IPS-18a (cell line): ENCODE measurements around the gene OXCT2.
"Not testable (repeated sequence)": the region's sequence is repeated elsewhere in the genome, so short reads cannot be mapped to it uniquely, and the experiment has no call there.

Experiments used
- H3K27ac ChIP-seq: one replicate; pipeline ENCODE4 v1.5.1; 2013; ENCODE audit warnings: low read length
- H3K27me3 ChIP-seq: one replicate; pipeline ENCODE4 v1.6.1; 2013; ENCODE audit warnings: mild to moderate bottlenecking, low read length; ENCODE audit not compliant: control insufficient read depth, insufficient read depth
- H3K36me3 ChIP-seq: one replicate; pipeline ENCODE4 v1.6.1; 2013; ENCODE audit warnings: low read depth, low read length; ENCODE audit not compliant: control insufficient read depth
- H3K4me1 ChIP-seq: one replicate; pipeline ENCODE4 v1.6.1; 2013; ENCODE audit warnings: low read depth, low read length; ENCODE audit not compliant: control insufficient read depth
- H3K4me3 ChIP-seq: one replicate; pipeline ENCODE4 v1.5.1; 2013; ENCODE audit warnings: low read length
- H3K9ac ChIP-seq: one replicate; pipeline ENCODE4 v1.6.1; 2013; ENCODE audit warnings: mild to moderate bottlenecking, low read length, moderate library complexity
- H3K9me3 ChIP-seq: one replicate; pipeline ENCODE4 v1.6.1; 2013; ENCODE audit warnings: low read depth, low read length; ENCODE audit not compliant: control insufficient read depth

The OXCT2 gene

DNA sequence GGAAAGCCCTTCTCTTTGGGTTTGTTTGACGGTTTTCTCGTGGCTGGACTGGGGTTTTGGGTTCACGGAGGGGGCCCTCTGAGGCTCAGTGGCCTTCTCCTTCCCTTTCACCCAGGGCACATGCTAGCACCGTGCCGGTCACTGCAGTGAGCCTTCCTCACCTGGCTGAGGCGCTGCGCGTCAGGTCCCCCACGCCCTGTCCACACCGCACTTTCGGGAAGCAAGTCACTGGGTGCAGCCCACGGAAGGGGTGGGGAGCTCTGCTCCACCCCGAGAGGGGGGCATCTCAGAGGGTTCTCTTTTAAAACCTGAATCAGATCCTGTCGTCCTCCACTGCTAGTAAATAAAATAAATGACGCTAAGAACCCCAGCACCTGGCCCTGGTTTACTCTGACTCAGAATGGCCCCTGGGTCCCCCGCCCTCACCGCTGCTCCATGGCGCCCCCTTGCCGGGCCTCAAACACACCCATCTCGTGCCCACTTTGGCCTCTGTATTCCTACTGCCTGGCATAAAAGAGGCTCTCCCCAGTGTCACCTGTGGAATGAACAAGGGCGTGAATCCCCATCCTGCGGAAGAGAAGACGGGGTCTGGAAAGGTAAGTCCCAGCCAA, 2.3 kb upstream of the OXCT2 start:
- not testable (repeated sequence) for H3K36me3 ChIP-seq, H3K4me3 ChIP-seq
- peaks cover 20% of the 10 kb centered on the region for H3K27me3 ChIP-seq

GRCh38 chr1:39770100-39771021, 787 bp downstream of the OXCT2 start:
- not testable (repeated sequence) for H3K4me3 ChIP-seq, H3K27ac ChIP-seq, H3K4me1 ChIP-seq, H3K36me3 ChIP-seq, H3K9me3 ChIP-seq, H3K9ac ChIP-seq
- H3K27me3 ChIP-seq = peaks cover 20% of the 10 kb centered on the region

More for the DNA sequence above, 2.3 kb upstream of the OXCT2 start:
- not testable (repeated sequence) for H3K9me3 ChIP-seq, H3K27ac ChIP-seq, H3K4me1 ChIP-seq, H3K9ac ChIP-seq

GRCh38 chr1:39769502-39769901, 1.6 kb downstream of the OXCT2 start:
- not testable (repeated sequence) for H3K9me3 ChIP-seq, H3K4me1 ChIP-seq, H3K4me3 ChIP-seq, H3K9ac ChIP-seq, H3K36me3 ChIP-seq, H3K27ac ChIP-seq
- H3K27me3 ChIP-seq = peaks cover 20% of the 10 kb centered on the region

DNA sequence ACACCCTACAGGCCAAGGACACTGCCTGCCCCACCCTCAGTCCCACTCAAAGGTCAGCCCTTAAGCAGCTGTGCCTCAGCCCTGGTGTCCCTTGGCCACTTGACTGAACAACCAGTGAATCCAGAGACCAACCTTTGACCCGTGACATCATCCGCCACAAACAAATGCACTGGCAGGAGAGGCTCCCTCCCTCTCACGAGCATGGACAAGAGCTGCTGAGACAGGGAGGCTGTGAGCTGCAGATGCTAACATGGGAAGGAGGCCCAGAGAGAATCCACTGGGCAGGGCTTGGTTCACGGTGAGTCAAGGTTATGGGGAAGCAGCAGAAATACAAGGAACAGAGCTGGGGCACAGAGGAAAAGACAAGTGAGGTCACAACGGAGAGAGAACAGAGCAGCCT, 4.7 kb downstream of the OXCT2 start:
- not testable (repeated sequence) for H3K36me3 ChIP-seq, H3K9me3 ChIP-seq, H3K4me1 ChIP-seq, H3K9ac ChIP-seq, H3K27ac ChIP-seq, H3K4me3 ChIP-seq
- H3K27me3 ChIP-seq = peaks cover 18% of the 10 kb centered on the region

GRCh38 chr1:39764512-39764911, 6.6 kb downstream of the OXCT2 start:
- H3K27ac ChIP-seq, H3K4me3 ChIP-seq, H3K27me3 ChIP-seq, H3K9ac ChIP-seq, H3K36me3 ChIP-seq, H3K4me1 ChIP-seq, H3K9me3 ChIP-seq: not testable (repeated sequence)

- not testable (repeated sequence) for H3K9ac ChIP-seq, H3K27me3 ChIP-seq, H3K36me3 ChIP-seq, H3K9me3 ChIP-seq, H3K4me3 ChIP-seq, H3K27ac ChIP-seq, H3K4me1 ChIP-seq
Measured at GRCh38 chr1:39763619-39764374, 7.4 kb downstream of the OXCT2 start.

DNA sequence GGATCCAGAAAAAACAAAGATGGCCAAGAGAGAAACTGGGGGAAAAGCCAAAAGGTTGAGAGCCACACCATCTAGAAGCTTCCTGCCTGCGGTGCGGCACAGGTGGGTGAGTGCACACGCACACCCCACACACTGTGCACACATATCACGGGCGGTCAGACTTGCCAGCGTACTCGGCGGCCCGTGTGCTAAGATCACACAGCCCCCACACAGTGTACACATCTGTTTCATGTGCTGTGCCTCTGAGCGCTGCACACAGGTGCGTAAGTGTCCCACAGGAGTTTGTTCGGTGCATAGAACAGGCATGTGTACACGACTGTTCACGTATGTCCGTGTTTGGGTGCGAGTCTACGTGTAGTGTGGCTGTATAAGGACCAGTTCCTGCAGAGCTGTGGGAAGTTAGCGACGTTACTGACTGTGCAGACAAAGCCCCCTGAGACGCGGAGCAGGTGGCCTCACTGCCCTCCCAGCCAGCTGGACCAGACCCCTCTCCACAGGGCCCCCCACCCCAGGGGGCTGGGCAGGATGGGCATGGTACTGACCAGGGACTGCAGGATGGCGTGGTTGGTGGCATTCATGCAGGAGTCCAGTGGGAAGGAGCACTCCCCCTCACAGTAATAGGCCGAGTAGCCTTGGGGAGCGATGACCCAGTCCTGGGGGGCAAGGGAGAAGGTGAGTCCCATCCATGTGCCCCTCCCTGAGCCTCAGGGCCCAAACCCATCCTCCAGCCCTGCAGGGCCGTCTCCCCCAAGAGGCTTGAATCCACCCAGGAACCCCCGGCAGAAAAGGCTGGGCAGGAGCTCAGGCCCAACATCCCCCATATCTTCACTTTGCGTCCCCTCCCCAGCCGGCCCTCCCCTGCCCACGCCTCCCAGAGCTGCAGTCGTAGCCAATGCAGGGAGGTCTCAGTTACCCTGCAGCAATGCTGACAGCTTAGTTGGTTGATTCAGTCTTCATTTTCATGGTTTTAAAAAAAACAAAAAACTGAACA, 8.3 kb downstream of the OXCT2 start:
- H3K36me3 ChIP-seq = no peaks in the 10 kb centered on the region
- H3K4me1 ChIP-seq = no peaks in the 10 kb centered on the region
- no peak overlapping the region for H3K27ac ChIP-seq
- H3K9ac ChIP-seq = no peak overlapping the region
- H3K4me3 ChIP-seq = no peak overlapping the region
- H3K27me3 ChIP-seq = no peaks in the 10 kb centered on the region
- no peaks in the 10 kb centered on the region for H3K9me3 ChIP-seq

- H3K9me3 ChIP-seq = no peaks in the 10 kb centered on the region
Measured at GRCh38 chr1:39761557-39762260, 9.4 kb downstream of the OXCT2 start.

DNA sequence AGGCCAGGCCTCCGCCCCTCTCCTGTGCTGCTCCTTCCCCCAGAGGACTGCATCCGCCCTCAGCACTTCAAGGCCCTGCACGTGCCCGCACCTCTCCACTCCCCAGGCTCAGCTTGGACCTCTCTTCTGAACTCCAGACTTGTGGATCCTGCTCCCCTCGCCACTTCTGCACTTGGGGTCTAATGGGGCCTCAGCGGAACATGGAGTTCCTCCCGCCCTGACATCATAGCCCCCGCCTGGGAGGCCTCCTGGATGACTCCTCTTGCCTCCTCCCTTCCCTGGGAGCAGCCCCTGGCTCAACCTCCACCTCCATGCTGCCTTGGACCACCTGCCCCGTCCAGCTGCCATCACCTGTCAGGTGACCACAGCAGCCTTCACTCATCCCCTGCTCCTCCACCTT, 10.1 kb downstream of the OXCT2 start:
- H3K27ac ChIP-seq = no peak overlapping the region
- H3K27me3 ChIP-seq = no peaks in the 10 kb centered on the region
- H3K9me3 ChIP-seq = no peaks in the 10 kb centered on the region
- H3K4me3 ChIP-seq = no peak overlapping the region
- H3K4me1 ChIP-seq = no peaks in the 10 kb centered on the region
- H3K36me3 ChIP-seq = peaks cover 4% of the 10 kb centered on the region
- no peak overlapping the region for H3K9ac ChIP-seq

More at GRCh38 chr1:39761557-39762260, 9.4 kb downstream of the OXCT2 start:
- Histone ChIP-seq H3K9ac (no peak overlapping the region), H3K27me3 (no peaks in the 10 kb centered on the region), H3K27ac (no peak overlapping the region), H3K4me3 (no peak overlapping the region), H3K4me1 (no peaks in the 10 kb centered on the region), H3K36me3 (peaks cover 4% of the 10 kb centered on the region)

GRCh38 chr1:39760074-39761008, 10.8 kb downstream of the OXCT2 start:
- H3K27ac ChIP-seq = no peak overlapping the region
- no peak overlapping the region for H3K4me3 ChIP-seq
- peaks cover 4% of the 10 kb centered on the region for H3K36me3 ChIP-seq
- H3K9me3 ChIP-seq = no peaks in the 10 kb centered on the region
- H3K27me3 ChIP-seq = no peaks in the 10 kb centered on the region
- H3K4me1 ChIP-seq = no peaks in the 10 kb centered on the region
- no peak overlapping the region for H3K9ac ChIP-seq
